ENCODE results near the gene SWAP70. TPM values are rescaled to one million over a fixed set of nuclear protein-coding genes. Genes with fewer than 3 reads are reported as not detected.

The SWAP70 gene
- total and polyA plus RNA-seq, 9 of the 15 experiments (the other 6 are each of a cell fraction or from before 2014, with no cell fraction given), result 1.7 to 4.9 (median 3.9) TPM

DNA sequence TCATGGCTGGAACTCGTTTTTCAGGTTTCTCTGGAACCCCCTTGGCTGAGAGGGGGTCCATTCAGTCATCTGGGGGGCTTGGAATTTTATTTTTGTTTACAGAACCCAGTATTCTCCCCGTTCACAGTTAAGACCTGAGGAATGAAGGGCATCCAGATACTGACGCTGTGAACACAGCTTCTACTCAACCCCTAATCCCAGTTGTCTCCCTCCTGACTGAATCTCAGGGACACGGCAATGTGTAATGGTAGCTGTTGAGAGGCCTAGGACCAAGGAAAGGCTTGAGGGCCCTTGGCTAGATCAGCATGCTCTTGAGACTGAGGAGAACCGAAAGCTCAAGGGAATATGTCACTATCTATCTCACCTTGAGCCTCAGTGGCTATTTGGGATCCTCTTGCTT is 113.6 kb downstream of the SWAP70 start:
- in situ Hi-C loops (cut with MboI), result no loop called here
- DNase-seq (ENCODE audit: extremely low read depth in 1 of 4, low spot score in 3 of 4) (no peak), ATAC-seq (no peak), FAIRE-seq (no peak)
- POLR2A ChIA-PET, result interaction anchor here (0.7 kb wide), 1 partner anchor 8 kb away, joined by 4 read pairs; no protein-coding TSS in a partner anchor
- Histone ChIP-seq H3K9ac (ENCODE audit: insufficient read depth in 1 of 2, low read depth in 2 of 2, low read length in 2 of 2) (no peak overlapping the region), H3K36me3 (ENCODE audit: control insufficient read depth, insufficient read depth, low read length) (no peaks in the 10 kb centered on the region), H3K9me3 (replicated peaks; ENCODE audit: control insufficient read depth, insufficient read depth, low read depth, low read length) (no peaks in the 10 kb centered on the region), H3K4me1 (replicated peaks in 1 of 2; ENCODE audit: control insufficient read depth in 2 of 2, insufficient read depth in 2 of 2, low read length in 2 of 2) (no peaks in the 10 kb centered on the region), H3K9me1 (ENCODE audit: control insufficient read depth, insufficient read depth, low read length) (no peaks in the 10 kb centered on the region), H3K79me2 (ENCODE audit: control insufficient read depth, insufficient read depth, low read length) (no peaks in the 10 kb centered on the region), H4K20me1 (replicated peaks; ENCODE audit: control insufficient read depth, insufficient read depth, low read length) (no peaks in the 10 kb centered on the region; the same call in 1 of the 2 replicates), H2AFZ (ENCODE audit: low read depth, low read length) (no peak overlapping the region), H3K27me3 (ENCODE audit: control insufficient read depth in 2 of 2, insufficient read depth in 2 of 2, low read length in 2 of 2) (no peaks in the 10 kb centered on the region), H3K4me2 (ENCODE audit: insufficient read depth, low read length) (no peak overlapping the region), H3K27ac (ENCODE audit: extremely low read depth, low read depth, low read length) (no peak overlapping the region), H3K4me3 (no peak overlapping the region)
- CTCF ChIA-PET (ENCODE audit: low intra/inter-chr PET ratio), result no interaction called here
- 20% methylated on average over 5 of the region's 5 CpGs for WGBS (ENCODE audit: insufficient coverage, low coverage, missing lambda C conversion rate)
- intact Hi-C loops (cut with micrococcal nuclease), result no loop called here
- TF ChIP-seq ZNF507 (tag; conservative IDR thresholded peaks at IDR 0.05), result no peak
- no peak for TF ChIP-seq RHOXF2B (CRISPR knock-in tag; conservative IDR thresholded peaks at IDR 0.05)
- no peak for TF ChIP-seq TSC22D4 (tag; IDR thresholded peaks at IDR 0.05)
- TF ChIP-seq, protein P1, sequence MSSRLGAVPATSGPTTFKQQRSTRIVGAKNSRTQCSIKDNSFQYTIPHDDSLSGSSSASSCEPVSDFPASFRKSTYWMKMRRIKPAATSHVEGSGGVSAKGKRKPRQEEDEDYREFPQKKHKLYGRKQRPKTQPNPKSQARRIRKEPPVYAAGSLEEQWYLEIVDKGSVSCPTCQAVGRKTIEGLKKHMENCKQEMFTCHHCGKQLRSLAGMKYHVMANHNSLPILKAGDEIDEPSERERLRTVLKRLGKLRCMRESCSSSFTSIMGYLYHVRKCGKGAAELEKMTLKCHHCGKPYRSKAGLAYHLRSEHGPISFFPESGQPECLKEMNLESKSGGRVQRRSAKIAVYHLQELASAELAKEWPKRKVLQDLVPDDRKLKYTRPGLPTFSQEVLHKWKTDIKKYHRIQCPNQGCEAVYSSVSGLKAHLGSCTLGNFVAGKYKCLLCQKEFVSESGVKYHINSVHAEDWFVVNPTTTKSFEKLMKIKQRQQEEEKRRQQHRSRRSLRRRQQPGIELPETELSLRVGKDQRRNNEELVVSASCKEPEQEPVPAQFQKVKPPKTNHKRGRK (tag; IDR thresholded peaks at IDR 0.05), result no peak
- TF ChIP-seq MAZ (CRISPR knock-in tag; conservative IDR thresholded peaks at IDR 0.05 in 1 of 2, IDR thresholded peaks at IDR 0.05 in 1 of 2), result no peak
- no peak for TF ChIP-seq ETV1 (tag; conservative IDR thresholded peaks at IDR 0.05; ENCODE audit: low read depth)
- TF ChIP-seq, protein P2, sequence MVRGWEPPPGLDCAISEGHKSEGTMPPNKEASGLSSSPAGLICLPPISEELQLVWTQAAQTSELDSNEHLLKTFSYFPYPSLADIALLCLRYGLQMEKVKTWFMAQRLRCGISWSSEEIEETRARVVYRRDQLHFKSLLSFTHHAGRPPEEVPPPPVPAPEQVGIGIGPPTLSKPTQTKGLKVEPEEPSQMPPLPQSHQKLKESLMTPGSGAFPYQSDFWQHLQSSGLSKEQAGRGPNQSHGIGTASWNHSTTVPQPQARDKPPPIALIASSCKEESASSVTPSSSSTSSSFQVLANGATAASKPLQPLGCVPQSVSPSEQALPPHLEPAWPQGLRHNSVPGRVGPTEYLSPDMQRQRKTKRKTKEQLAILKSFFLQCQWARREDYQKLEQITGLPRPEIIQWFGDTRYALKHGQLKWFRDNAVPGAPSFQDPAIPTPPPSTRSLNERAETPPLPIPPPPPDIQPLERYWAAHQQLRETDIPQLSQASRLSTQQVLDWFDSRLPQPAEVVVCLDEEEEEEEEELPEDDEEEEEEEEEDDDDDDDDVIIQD (CRISPR knock-in tag; IDR thresholded peaks at IDR 0.05), result no peak
- no peak for TF ChIP-seq ZNF121 (CRISPR knock-in tag; conservative IDR thresholded peaks at IDR 0.05)
- no peak for TF ChIP-seq ZNF431 (CRISPR knock-in tag; IDR thresholded peaks at IDR 0.05)
- no TSS peak for BruUV-seq (replicated peaks)

Data from K562 (cell line).